ENCODE data around the gene ZNF823. TPM values are rescaled to one million over a fixed set of nuclear protein-coding genes. Genes with fewer than 3 reads are reported as not detected.
"Not testable (repeated sequence)": the region's sequence is repeated elsewhere in the genome, so short reads cannot be mapped to it uniquely, and the experiment has no call there.

ZNF823 gene
- total and polyA plus RNA-seq, 2 donors (not counting 3 experiments of a cell fraction or from before 2014, with no cell fraction given): 1.4 to 4.4 TPM

DNA sequence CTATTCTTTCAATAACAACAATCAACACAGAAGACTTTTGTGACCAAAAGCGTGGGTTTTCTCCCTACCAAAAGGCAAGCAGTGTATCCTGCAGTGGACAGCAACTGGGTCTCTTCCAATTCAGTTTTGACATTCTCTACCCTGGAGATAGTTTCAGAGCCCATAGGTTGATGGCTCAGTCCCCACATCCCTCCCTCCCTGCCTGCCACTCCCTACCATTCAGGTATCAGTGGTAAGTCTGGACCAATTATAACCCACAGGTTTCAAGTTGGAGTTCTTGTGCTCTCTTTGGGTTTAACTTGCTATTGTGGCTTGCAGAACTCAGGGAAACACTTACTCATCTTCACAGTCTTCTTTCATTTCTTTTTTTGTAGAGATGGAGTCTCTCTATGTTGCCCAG, 60.2 kb downstream of the ZNF823 start:
- H3K4me1 ChIP-seq (ENCODE audit: control insufficient read depth, extremely low read depth, insufficient read depth, low read length): peaks cover 6% of the 10 kb centered on the region
- no peaks in the 10 kb centered on the region for H3K9me1 ChIP-seq (replicated peaks; ENCODE audit: control insufficient read depth, extremely low read depth, insufficient read depth, low read length)
- H3K27ac ChIP-seq (ENCODE audit: insufficient read depth, low read depth, low read length): no peak overlapping the region
- FAIRE-seq (no peak), DNase-seq (ENCODE audit: low read depth, low spot score) (no peak)
- no peaks in the 10 kb centered on the region for H3K27me3 ChIP-seq (ENCODE audit: control insufficient read depth in 2 of 2, insufficient read depth in 2 of 2, low read length in 2 of 2)
- CTCF ChIA-PET: interaction anchor here (1.3 kb wide), 1 partner anchor 9 kb away, joined by 4 read pairs; no protein-coding TSS in a partner anchor
- intact Hi-C loops (cut with micrococcal nuclease) (no loop called here), dilution Hi-C loops (cut with MboI; ENCODE audit: extremely low pct_ligation_motif_present, low sequenced_read_pairs) (no loop called here)
- no peaks in the 10 kb centered on the region for H3K9me3 ChIP-seq (replicated peaks; ENCODE audit: control insufficient read depth, insufficient read depth, low read length)
- no TSS peak for BruUV-seq (replicated peaks)
- no peak overlapping the region for H3K4me2 ChIP-seq (ENCODE audit: insufficient read depth, low read length)
- no peaks in the 10 kb centered on the region for H3K79me2 ChIP-seq (ENCODE audit: control insufficient read depth, insufficient read depth, low read length)
- H3K4me3 ChIP-seq (replicated peaks in 1 of 3; ENCODE audit: insufficient read depth in 1 of 3, low read depth in 1 of 3, low read length in 3 of 3): no peak overlapping the region
- POLR2A ChIA-PET: no interaction called here
- TF ChIP-seq, protein P1, sequence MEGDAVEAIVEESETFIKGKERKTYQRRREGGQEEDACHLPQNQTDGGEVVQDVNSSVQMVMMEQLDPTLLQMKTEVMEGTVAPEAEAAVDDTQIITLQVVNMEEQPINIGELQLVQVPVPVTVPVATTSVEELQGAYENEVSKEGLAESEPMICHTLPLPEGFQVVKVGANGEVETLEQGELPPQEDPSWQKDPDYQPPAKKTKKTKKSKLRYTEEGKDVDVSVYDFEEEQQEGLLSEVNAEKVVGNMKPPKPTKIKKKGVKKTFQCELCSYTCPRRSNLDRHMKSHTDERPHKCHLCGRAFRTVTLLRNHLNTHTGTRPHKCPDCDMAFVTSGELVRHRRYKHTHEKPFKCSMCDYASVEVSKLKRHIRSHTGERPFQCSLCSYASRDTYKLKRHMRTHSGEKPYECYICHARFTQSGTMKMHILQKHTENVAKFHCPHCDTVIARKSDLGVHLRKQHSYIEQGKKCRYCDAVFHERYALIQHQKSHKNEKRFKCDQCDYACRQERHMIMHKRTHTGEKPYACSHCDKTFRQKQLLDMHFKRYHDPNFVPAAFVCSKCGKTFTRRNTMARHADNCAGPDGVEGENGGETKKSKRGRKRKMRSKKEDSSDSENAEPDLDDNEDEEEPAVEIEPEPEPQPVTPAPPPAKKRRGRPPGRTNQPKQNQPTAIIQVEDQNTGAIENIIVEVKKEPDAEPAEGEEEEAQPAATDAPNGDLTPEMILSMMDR (IDR thresholded peaks at IDR 0.05; ENCODE audit: extremely low read depth in 1 of 2, insufficient read depth in 1 of 2, low read depth in 1 of 2, low read length in 2 of 2): no peak
- TF ChIP-seq POLR2A (IDR thresholded peaks at IDR 0.05; ENCODE audit: low read depth, low read length) (no peak), FOS (IDR thresholded peaks at IDR 0.05; ENCODE audit: borderline replicate concordance, insufficient read depth, low read length) (no peak), EZH2 (IDR thresholded peaks at IDR 0.05; ENCODE audit: borderline replicate concordance, low read depth, low read length, severe bottlenecking) (no peak), MYC (IDR thresholded peaks at IDR 0.05; ENCODE audit: low read depth, low read length) (no peak), GATA2 (IDR thresholded peaks at IDR 0.05; ENCODE audit: insufficient read depth, insufficient read length, low read depth, low read length) (no peak), POLR2AphosphoS5 (IDR thresholded peaks at IDR 0.05; ENCODE audit: insufficient read depth, low read depth, low read length) (no peak), JUN (IDR thresholded peaks at IDR 0.05; ENCODE audit: borderline replicate concordance, insufficient read depth, insufficient read length, low read depth) (no peak)
- H4K20me1 ChIP-seq (replicated peaks; ENCODE audit: control insufficient read depth, extremely low read depth, insufficient read depth, low read length): no peaks in the 10 kb centered on the region
- H2AFZ ChIP-seq (ENCODE audit: low read depth, low read length): no peak overlapping the region
- H3K36me3 ChIP-seq (ENCODE audit: control insufficient read depth in 2 of 2, extremely low read depth in 1 of 2, insufficient read depth in 2 of 2, low read length in 2 of 2): no peaks in the 10 kb centered on the region
- H3K9ac ChIP-seq (replicated peaks; ENCODE audit: extremely low read depth, insufficient read depth, low read length): no peak overlapping the region

DNA sequence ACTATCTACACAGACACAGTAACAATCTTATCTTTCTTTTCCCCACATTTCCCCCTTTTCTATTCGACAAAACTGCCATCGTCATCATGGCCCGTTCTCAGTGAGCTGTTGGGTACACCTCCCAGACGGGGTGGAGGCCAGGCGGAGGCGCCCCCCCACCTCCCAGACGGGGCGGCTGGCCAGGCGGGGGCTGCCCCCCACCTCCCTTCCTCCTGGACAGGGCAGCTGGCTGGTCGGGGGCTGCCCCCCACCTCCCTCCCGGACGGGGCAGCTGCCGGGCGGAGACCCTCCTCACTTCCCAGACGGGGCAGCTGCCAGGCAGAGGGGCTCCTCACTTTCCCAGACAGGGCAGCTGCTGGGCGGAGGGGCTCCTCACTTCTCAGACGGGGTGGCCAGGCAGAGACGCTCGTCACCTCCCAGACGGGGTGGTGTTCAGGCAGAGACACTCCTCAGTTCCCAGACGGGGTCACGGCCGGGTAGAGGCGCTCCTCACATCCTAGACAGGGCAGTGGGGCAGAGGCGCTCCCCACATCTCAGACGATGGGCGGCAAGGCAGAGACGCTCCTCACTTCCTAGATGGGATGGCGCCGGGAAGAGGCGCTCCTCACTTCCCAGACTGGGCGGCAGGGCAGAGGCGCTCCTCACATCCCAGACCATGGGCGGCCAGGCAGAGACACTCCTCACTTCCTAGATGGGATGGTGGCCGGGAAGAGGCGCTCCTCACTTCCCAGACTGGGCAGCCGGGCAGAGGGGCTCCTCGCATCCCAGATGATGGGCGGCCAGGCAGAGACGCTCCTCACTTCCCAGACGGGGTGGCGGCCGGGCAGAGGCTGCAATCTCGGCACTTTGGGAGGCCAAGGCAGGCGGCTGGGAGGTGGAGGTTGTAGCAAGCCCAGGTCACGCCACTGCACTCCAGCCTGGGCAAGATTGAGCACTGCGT, 61.8 kb downstream of the ZNF823 start:
- H3K4me3 ChIP-seq (replicated peaks in 1 of 3; ENCODE audit: insufficient read depth in 1 of 3, low read depth in 1 of 3, low read length in 3 of 3); POLR2A ChIA-PET; H3K9ac ChIP-seq (replicated peaks; ENCODE audit: extremely low read depth, insufficient read depth, low read length); FAIRE-seq; H3K9me1 ChIP-seq (replicated peaks; ENCODE audit: control insufficient read depth, extremely low read depth, insufficient read depth, low read length); dilution Hi-C loops (cut with MboI; ENCODE audit: extremely low pct_ligation_motif_present, low sequenced_read_pairs); H3K27ac ChIP-seq (ENCODE audit: insufficient read depth, low read depth, low read length); intact Hi-C loops (cut with micrococcal nuclease); H3K27me3 ChIP-seq (ENCODE audit: control insufficient read depth in 2 of 2, insufficient read depth in 2 of 2, low read length in 2 of 2); H2AFZ ChIP-seq (ENCODE audit: low read depth, low read length); H4K20me1 ChIP-seq (replicated peaks; ENCODE audit: control insufficient read depth, extremely low read depth, insufficient read depth, low read length); BruUV-seq (replicated peaks); H3K9me3 ChIP-seq (replicated peaks; ENCODE audit: control insufficient read depth, insufficient read depth, low read length); H3K4me1 ChIP-seq (ENCODE audit: control insufficient read depth, extremely low read depth, insufficient read depth, low read length); H3K36me3 ChIP-seq (ENCODE audit: control insufficient read depth in 2 of 2, extremely low read depth in 1 of 2, insufficient read depth in 2 of 2, low read length in 2 of 2); H3K4me2 ChIP-seq (ENCODE audit: insufficient read depth, low read length); H3K79me2 ChIP-seq (ENCODE audit: control insufficient read depth, insufficient read depth, low read length); CTCF ChIA-PET; DNase-seq (ENCODE audit: low read depth, low spot score): not testable (repeated sequence)

All from endothelial cell of umbilical vein (primary cell).